ENCODE measurements around the gene HIVEP3. TPM values are rescaled to one million over a fixed set of nuclear protein-coding genes. Genes with fewer than 3 reads are reported as not detected.

HIVEP3 gene
- total RNA-seq, 1 experiment from 2014 or later, result 6.0 TPM

DNA sequence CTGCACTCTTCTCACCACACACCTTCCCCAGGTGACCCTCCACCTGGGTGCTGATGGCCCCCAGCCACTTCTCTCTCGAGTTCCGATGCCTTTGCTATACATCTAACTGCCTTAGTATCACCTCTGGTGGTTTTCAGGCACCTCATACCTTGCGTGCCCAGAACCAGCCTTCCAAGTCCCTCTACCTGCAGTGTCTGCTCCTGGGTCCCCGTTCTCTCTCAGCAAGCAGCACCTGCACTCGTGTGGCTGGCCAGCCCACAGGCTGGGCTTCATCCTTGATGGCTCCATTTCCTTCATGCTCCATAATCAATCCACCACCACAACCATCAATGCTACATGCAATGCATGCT is 385.0 kb downstream of the HIVEP3 start:
- no TSS peak for BruUV-seq (replicated peaks)
- H3K9me3 ChIP-seq (ENCODE audit: control insufficient read depth, insufficient read depth, low read depth, low read length), result no peaks in the 10 kb centered on the region
- DNase-seq (ENCODE audit: low read depth, low spot score) (no peak), ATAC-seq (no peak)
- H3K27me3 ChIP-seq (ENCODE audit: control insufficient read depth, insufficient read depth, low read length), result no peaks in the 10 kb centered on the region; the same call in 1 of the 2 replicates
- H3K36me3 ChIP-seq (ENCODE audit: control insufficient read depth, insufficient read depth, low read length), result no peaks in the 10 kb centered on the region
- TF ChIP-seq, protein P1, sequence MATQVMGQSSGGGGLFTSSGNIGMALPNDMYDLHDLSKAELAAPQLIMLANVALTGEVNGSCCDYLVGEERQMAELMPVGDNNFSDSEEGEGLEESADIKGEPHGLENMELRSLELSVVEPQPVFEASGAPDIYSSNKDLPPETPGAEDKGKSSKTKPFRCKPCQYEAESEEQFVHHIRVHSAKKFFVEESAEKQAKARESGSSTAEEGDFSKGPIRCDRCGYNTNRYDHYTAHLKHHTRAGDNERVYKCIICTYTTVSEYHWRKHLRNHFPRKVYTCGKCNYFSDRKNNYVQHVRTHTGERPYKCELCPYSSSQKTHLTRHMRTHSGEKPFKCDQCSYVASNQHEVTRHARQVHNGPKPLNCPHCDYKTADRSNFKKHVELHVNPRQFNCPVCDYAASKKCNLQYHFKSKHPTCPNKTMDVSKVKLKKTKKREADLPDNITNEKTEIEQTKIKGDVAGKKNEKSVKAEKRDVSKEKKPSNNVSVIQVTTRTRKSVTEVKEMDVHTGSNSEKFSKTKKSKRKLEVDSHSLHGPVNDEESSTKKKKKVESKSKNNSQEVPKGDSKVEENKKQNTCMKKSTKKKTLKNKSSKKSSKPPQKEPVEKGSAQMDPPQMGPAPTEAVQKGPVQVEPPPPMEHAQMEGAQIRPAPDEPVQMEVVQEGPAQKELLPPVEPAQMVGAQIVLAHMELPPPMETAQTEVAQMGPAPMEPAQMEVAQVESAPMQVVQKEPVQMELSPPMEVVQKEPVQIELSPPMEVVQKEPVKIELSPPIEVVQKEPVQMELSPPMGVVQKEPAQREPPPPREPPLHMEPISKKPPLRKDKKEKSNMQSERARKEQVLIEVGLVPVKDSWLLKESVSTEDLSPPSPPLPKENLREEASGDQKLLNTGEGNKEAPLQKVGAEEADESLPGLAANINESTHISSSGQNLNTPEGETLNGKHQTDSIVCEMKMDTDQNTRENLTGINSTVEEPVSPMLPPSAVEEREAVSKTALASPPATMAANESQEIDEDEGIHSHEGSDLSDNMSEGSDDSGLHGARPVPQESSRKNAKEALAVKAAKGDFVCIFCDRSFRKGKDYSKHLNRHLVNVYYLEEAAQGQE (IDR thresholded peaks at IDR 0.05; ENCODE audit: insufficient read depth in 1 of 2, low read depth in 2 of 2, low read length in 1 of 2), result no peak
- TF ChIP-seq POLR2AphosphoS5 (IDR thresholded peaks at IDR 0.05; ENCODE audit: low read depth, low read length), result no peak
- TF ChIP-seq, protein P2, sequence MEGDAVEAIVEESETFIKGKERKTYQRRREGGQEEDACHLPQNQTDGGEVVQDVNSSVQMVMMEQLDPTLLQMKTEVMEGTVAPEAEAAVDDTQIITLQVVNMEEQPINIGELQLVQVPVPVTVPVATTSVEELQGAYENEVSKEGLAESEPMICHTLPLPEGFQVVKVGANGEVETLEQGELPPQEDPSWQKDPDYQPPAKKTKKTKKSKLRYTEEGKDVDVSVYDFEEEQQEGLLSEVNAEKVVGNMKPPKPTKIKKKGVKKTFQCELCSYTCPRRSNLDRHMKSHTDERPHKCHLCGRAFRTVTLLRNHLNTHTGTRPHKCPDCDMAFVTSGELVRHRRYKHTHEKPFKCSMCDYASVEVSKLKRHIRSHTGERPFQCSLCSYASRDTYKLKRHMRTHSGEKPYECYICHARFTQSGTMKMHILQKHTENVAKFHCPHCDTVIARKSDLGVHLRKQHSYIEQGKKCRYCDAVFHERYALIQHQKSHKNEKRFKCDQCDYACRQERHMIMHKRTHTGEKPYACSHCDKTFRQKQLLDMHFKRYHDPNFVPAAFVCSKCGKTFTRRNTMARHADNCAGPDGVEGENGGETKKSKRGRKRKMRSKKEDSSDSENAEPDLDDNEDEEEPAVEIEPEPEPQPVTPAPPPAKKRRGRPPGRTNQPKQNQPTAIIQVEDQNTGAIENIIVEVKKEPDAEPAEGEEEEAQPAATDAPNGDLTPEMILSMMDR (IDR thresholded peaks at IDR 0.05), result no peak
- TF ChIP-seq SIN3A (IDR thresholded peaks at IDR 0.05; ENCODE audit: borderline replicate concordance, insufficient read depth, low read depth, low read length), result no peak
- TF ChIP-seq TCF7L2 (IDR thresholded peaks at IDR 0.05; ENCODE audit: low read depth, low read length), result no peak
- intact Hi-C loops (cut with micrococcal nuclease; ENCODE audit: unreplicated experiment) (no loop called here), in situ Hi-C loops (cut with HindIII; ENCODE audit: low pct_unique_long_range_greater_than_20kb, low sequenced_read_pairs) (no loop called here)
- H3K27ac ChIP-seq (ENCODE audit: low read length), result no peak overlapping the region
- no peak overlapping the region for H3K4me3 ChIP-seq (ENCODE audit: low read depth in 2 of 2, low read length in 2 of 2)
- CTCF ChIA-PET, result no interaction called here
- H3K4me1 ChIP-seq (ENCODE audit: control insufficient read depth, insufficient read depth, low read length), result no peaks in the 10 kb centered on the region
- POLR2A ChIA-PET, result no interaction called here

DNA sequence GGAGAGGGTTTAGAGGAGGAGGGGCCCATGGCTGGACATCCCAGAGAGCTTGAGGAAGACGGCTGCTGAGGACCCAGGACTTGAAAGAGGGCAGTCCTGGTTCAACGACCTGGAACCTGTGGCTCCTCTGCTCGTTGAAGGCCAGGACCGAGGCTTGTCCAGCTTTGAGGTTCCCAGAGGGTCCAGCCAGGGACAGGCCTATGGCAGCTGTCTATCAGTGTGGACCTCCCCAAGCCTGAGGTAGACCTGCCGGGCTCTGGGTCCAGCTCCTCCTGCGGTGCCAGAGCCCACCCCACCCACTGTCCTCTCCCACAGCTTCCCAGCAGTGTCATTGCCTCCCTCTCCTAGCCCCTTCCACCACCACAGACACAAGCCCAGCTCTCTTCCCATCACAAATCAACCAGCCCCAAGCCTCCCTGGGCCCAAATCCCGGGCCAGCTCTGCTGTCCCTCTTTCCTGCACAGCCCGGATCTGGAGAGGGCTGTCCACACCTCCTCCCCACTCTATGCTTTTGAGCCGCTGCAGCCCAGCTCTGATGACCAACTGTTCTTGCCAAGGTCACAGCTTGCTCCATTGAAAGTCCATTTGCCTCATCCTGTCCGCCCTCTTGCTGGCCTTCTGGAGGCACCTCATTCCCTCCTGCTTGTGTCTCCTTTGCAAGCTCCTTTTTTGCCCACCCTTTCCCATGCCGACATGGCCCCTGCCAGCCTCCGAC is 385.5 kb downstream of the HIVEP3 start:
- TF ChIP-seq TCF7L2 (IDR thresholded peaks at IDR 0.05; ENCODE audit: low read depth, low read length), result no peak
- TF ChIP-seq, protein P2 (IDR thresholded peaks at IDR 0.05), result no peak
- no peak for TF ChIP-seq SIN3A (IDR thresholded peaks at IDR 0.05; ENCODE audit: borderline replicate concordance, insufficient read depth, low read depth, low read length)
- no peak for TF ChIP-seq POLR2AphosphoS5 (IDR thresholded peaks at IDR 0.05; ENCODE audit: low read depth, low read length)
- TF ChIP-seq, protein P1 (IDR thresholded peaks at IDR 0.05; ENCODE audit: insufficient read depth in 1 of 2, low read depth in 2 of 2, low read length in 1 of 2), result no peak
- Histone ChIP-seq H3K9me3 (ENCODE audit: control insufficient read depth, insufficient read depth, low read depth, low read length) (no peaks in the 10 kb centered on the region), H3K27me3 (ENCODE audit: control insufficient read depth, insufficient read depth, low read length) (no peaks in the 10 kb centered on the region; the same call in 1 of the 2 replicates), H3K27ac (ENCODE audit: low read length) (no peak overlapping the region), H3K36me3 (ENCODE audit: control insufficient read depth, insufficient read depth, low read length) (no peaks in the 10 kb centered on the region), H3K4me1 (ENCODE audit: control insufficient read depth, insufficient read depth, low read length) (no peaks in the 10 kb centered on the region), H3K4me3 (ENCODE audit: low read depth in 2 of 2, low read length in 2 of 2) (no peak overlapping the region)
- ChIA-PET CTCF (no interaction called here), POLR2A (no interaction called here)
- in situ Hi-C loops (cut with HindIII; ENCODE audit: low pct_unique_long_range_greater_than_20kb, low sequenced_read_pairs), result no loop called here
- ATAC-seq (no peak), DNase-seq (ENCODE audit: low read depth, low spot score) (no peak)
- no TSS peak for BruUV-seq (replicated peaks)
- intact Hi-C loops (cut with micrococcal nuclease; ENCODE audit: unreplicated experiment), result no loop called here

Measured in Panc1 (cell line).